Measurements from ENCODE around the gene ZPR1.
A peak's percentile ranks its signal among the peaks of the same experiment; 100 is the strongest.
"Not testable (repeated sequence)": the region's sequence is repeated elsewhere in the genome, so short reads cannot be mapped to it uniquely, and the experiment has no call there.

ZPR1 gene

GRCh38 chr11:116762132-116762531 lies 25.7 kb downstream of the ZPR1 start:
- no peak for DNase-seq (ENCODE audit: low spot score)

GRCh38 chr11:116756044-116756443 lies 31.8 kb downstream of the ZPR1 start:
- DNase-seq (ENCODE audit: low spot score) = not testable (repeated sequence)

- DNase-seq (ENCODE audit: low spot score) = no peak
These were observed 37.6 kb downstream of the ZPR1 start for GRCh38 chr11:116750070-116750718.

GRCh38 chr11:116742104-116742503 lies 45.7 kb downstream of the ZPR1 start:
- DNase-seq (ENCODE audit: low spot score) = no peak

DNA sequence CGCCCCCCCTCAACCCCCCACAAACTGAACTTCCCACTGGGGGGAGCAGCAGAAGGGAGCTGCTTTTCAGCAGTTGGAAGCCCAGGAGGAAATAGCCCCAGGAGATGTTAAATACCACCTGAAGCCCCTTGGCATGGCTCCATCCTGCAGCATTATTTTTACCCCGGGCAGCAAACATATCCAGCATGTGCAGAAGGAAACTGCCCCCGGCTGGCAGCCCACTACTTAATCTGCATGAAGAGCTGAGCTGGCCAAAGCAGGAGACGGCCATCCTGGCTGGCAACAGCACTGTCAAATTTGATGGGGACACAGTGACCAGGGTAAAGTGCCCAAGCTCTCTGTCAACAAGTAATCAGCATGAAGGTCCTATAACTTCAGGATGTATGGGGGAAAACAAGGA lies 47.1 kb downstream of the ZPR1 start:
- DNase-seq (ENCODE audit: low spot score) = no peak

DNA sequence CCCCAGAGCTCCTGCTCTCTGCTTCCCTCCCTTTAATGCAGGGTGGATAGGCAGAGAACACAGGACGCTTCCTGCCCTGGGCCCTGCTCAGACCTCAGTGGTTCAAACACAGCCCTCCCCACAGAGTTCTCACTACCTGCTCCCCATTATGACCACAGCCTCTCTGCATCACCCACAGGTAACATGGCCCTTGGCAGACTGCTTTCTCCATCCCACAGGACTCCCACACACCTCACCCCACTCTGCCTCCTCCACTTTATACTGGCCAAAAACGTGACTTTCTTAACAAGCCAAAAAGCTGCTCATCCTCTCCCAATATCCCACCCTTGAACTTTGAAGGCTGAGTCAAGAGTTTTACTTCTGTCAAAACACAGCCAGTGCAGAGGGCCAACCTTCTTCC lies 48.8 kb downstream of the ZPR1 start:
- DNase-seq (ENCODE audit: low spot score) = no peak

GRCh38 chr11:116736763-116737162 lies 51.1 kb downstream of the ZPR1 start:
- peak; percentile 71 for DNase-seq (ENCODE audit: low spot score)

- no peak for DNase-seq (ENCODE audit: low spot score)
These were observed 53.8 kb downstream of the ZPR1 start for GRCh38 chr11:116733969-116734508.

- DNase-seq (ENCODE audit: low spot score) = no peak
These were observed 54.6 kb downstream of the ZPR1 start for GRCh38 chr11:116733043-116733755.

DNA sequence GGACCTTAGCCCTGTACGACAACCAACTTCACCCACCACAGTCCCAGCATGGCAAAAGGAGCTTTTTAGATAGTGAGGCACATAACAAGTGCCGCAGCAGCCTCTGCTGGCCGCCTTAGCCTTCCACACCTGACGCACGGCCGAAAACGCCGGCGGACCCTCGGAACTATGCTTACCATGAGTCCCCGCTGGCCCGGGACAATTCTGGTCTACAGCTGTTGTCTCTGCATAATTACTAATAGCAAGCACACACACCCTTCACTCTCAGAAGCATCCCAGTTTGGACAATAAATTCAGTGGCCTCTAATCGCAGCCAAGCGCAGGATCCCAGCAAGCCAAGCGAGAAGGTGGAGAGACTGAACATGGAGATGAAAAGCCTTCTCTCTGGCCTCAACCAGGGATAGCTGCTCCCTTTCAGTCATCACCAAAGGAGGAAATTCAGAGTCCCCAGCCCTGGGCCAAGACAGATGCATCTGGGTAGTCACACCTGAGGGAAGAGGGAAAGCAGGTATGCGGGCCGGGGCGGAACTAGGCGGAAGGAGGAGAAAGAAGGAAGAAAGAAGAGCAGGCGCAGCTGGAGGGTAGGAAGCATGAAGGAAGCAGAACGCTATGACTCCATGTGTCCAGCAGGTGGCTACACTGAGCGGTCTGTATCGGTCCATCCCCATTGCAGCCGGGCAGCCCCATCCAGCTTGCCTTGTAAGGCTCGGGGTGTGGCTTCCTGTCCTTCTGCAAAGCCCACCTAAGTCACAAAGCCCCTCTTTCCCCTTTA lies 55.4 kb downstream of the ZPR1 start:
- peak; percentile 75 for DNase-seq (ENCODE audit: low spot score)

- DNase-seq (ENCODE audit: low spot score) = no peak
These were observed 56.0 kb downstream of the ZPR1 start for GRCh38 chr11:116731821-116732220.

- DNase-seq (ENCODE audit: low spot score) = no peak
These were observed 56.6 kb downstream of the ZPR1 start for GRCh38 chr11:116731097-116731761.

DNA sequence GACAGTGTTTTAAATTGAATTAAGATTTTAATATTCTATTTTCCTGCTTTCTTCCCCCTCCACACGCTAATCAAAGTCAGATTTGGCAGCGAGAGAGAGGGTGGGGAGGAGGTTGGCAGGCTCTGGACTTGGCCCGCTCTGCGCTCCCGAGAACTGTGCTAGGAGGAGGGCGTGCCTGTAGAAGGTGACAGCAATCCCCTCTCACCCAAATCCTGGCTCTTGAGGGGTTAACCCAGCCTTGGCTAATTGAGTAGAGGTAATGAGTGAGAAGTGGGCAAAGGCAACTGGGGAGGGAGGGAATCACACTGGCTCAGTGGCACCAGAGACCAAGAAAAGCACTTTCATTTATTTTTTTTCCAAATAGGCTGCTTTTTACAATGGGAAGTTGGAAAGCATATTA lies 57.2 kb downstream of the ZPR1 start:
- DNase-seq (ENCODE audit: low spot score) = no peak

- DNase-seq (ENCODE audit: low spot score) = no peak
These were observed 57.6 kb downstream of the ZPR1 start for GRCh38 chr11:116730241-116730561.

DNA sequence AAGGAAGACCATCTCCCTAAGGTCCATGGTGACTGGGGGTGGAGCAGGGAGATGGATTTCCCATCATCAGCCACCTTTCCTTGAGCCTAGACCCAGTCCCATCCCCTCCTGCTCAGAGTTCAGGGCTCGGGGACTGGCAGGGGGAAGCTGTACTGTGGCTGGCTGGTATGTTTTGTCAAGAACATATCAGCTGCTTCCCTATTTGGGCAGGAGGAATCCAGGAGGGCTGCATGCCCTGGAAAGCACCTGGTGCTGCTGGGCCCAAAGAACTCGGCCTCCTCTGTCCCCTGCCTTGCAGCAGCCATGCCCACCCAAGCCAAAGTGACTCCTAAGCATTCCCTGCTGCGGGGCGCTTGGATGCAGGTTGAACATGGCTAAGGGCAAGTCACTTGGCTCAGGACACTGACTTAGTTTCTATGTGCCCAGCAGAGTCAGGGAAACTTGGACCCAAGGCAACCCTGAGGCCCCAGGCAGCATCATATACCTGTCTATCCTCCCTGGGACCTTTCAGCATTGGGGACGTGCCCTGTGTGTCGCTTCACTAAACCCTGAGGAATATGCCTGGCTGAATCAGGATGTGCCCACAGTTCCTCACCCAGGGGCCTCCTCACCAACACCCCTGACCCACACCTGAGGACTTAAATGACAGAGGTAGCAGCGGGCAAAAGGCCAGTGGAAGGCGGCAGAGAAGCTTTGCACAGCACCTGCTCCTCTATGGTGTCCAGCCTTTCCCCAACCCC lies 58.2 kb downstream of the ZPR1 start:
- DNase-seq (ENCODE audit: low spot score) = no peak

GRCh38 chr11:116727990-116728389 lies 59.8 kb downstream of the ZPR1 start:
- DNase-seq (ENCODE audit: low spot score) = no peak

GRCh38 chr11:116725434-116726221 lies 62.2 kb downstream of the ZPR1 start:
- no peak for DNase-seq (ENCODE audit: low spot score)

GRCh38 chr11:116724813-116725212 lies 63.0 kb downstream of the ZPR1 start:
- DNase-seq (ENCODE audit: low spot score) = no peak
